Type B pancreatic cell (in vitro differentiated cells): Measurements from ENCODE around the gene EMP2. TPM values are rescaled to one million over a fixed set of nuclear protein-coding genes. Genes with fewer than 3 reads are reported as not detected.

ENCODE experiments used
- DNase-seq: peaks from one replicate; pipeline ENCODE4 v3.0.0; 2021; ENCODE audit warnings: mixed read lengths; ENCODE audit not compliant: unreplicated experiment; ENCODE audit errors: extremely low spot score
- H3K27ac Mint-ChIP-seq: 2 replicates; pipeline ENCODE4 v1.8.0; 2021; ENCODE audit warnings: mild to moderate bottlenecking, mixed read lengths
- H3K27me3 Mint-ChIP-seq: 2 replicates; pipeline ENCODE4 v1.8.0; 2021; ENCODE audit warnings: mixed read lengths
- H3K36me3 Mint-ChIP-seq: 2 replicates; pipeline ENCODE4 v1.8.0; 2021; ENCODE audit warnings: mixed read lengths
- H3K4me1 Mint-ChIP-seq: one replicate; pipeline ENCODE4 v1.8.0; 2021; ENCODE audit warnings: mixed read lengths; ENCODE audit not compliant: unreplicated experiment
- H3K4me3 Mint-ChIP-seq: 2 replicates; pipeline ENCODE4 v1.8.0; 2021; ENCODE audit warnings: mild to moderate bottlenecking, mixed read lengths
- H3K9me3 Mint-ChIP-seq: 2 replicates; pipeline ENCODE4 v1.8.0; 2021; ENCODE audit warnings: mixed read lengths
- CTCF ChIP-seq: fragments of 200-600 bp; sonication (generic); conservative IDR thresholded peaks from 2 replicates; pipeline ENCODE4 v1.5.0; 2021; ENCODE audit warnings: antibody characterized with exemption, mild to moderate bottlenecking
- total RNA-seq: library from RNA; stranded (reverse); gene quantifications from 2 replicates; pipeline ENCODE4 v1.2.1, GENCODE V29; 2021; ENCODE audit warnings: low replicate concordance

The EMP2 gene
- total RNA-seq, 1 donor from 2014 or later: 36.3 TPM

- no peak for DNase-seq
- Mint-ChIP-seq H3K27me3 (no peaks in the 10 kb centered on the region), H3K4me1 (no peaks in the 10 kb centered on the region), H3K4me3 (no peak overlapping the region), H3K9me3 (peaks cover 5% of the 10 kb centered on the region), H3K36me3 (no peaks in the 10 kb centered on the region), H3K27ac (no peak overlapping the region)
- TF ChIP-seq CTCF: no peak
These were observed 83.0 kb downstream of the EMP2 start for GRCh38 chr16:10497132-10498101.

GRCh38 chr16:10495031-10495345, 85.4 kb downstream of the EMP2 start:
- H3K9me3 Mint-ChIP-seq: peaks cover 5% of the 10 kb centered on the region

DNA sequence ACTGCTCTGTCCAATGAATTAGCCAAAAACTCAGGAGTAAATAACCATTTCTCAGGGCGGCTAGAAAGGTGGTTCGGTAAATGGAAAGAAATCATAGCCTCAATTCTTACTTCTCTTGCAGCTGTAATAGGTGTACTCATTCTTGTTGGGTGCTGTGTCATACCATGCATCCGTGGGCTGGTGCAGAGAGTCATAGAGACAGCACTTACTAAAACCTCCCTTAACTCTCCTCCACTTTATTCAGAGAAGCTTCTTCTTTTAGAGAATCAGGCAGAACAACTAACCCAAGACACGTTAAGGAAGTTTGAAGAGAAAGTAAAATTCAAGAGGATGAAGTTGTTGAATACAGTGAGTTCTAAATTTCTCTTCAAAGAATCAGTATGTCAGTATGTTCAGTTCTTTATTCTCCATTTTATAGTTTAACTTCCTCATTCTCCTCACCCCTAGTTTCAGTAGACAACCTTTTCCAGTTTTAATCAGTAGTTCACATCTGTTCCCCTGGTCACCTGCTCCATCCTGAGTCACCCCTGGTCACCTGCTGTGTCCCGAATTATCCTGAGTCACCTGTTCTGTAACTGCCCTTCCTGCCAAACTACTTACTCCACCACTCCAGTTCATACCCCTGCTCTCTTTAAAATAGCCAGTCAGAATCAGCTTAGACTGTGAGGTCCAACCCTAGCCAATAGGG, 85.9 kb downstream of the EMP2 start:
- Mint-ChIP-seq H3K36me3 (no peaks in the 10 kb centered on the region), H3K27me3 (no peaks in the 10 kb centered on the region), H3K9me3 (peaks cover 5% of the 10 kb centered on the region), H3K4me3 (no peak overlapping the region), H3K4me1 (no peaks in the 10 kb centered on the region), H3K27ac (no peak overlapping the region)
- no peak for TF ChIP-seq CTCF
- no peak for DNase-seq

More at GRCh38 chr16:10495031-10495345, 85.4 kb downstream of the EMP2 start:
- Mint-ChIP-seq H3K27me3 (no peaks in the 10 kb centered on the region), H3K4me3 (no peak overlapping the region), H3K4me1 (no peaks in the 10 kb centered on the region), H3K27ac (no peak overlapping the region), H3K36me3 (no peaks in the 10 kb centered on the region)
- DNase-seq: no peak
- no peak for TF ChIP-seq CTCF

GRCh38 chr16:10493276-10493675, 87.1 kb downstream of the EMP2 start:
- TF ChIP-seq CTCF: no peak

GRCh38 chr16:10490141-10490540, 90.3 kb downstream of the EMP2 start:
- Mint-ChIP-seq H3K27ac (no peak overlapping the region), H3K4me1 (no peaks in the 10 kb centered on the region), H3K4me3 (no peak overlapping the region), H3K9me3 (peaks cover 12% of the 10 kb centered on the region), H3K36me3 (peaks cover 7% of the 10 kb centered on the region), H3K27me3 (no peaks in the 10 kb centered on the region)
- no peak for DNase-seq
- TF ChIP-seq CTCF: no peak

More at GRCh38 chr16:10493276-10493675, 87.1 kb downstream of the EMP2 start:
- H3K27me3 Mint-ChIP-seq: no peaks in the 10 kb centered on the region
- no peaks in the 10 kb centered on the region for H3K4me1 Mint-ChIP-seq
- no peaks in the 10 kb centered on the region for H3K36me3 Mint-ChIP-seq
- H3K4me3 Mint-ChIP-seq: no peak overlapping the region
- no peak for DNase-seq
- H3K9me3 Mint-ChIP-seq: peaks cover 5% of the 10 kb centered on the region
- no peak overlapping the region for H3K27ac Mint-ChIP-seq
